GM19438 (cell line): ENCODE data around the gene SEMA3C.

ENCODE experiments used
- ATAC-seq: cut with Tn5 transposase; IDR thresholded peaks from one replicate; pipeline ENCODE4 v1.9.1; 2021; ENCODE audit warnings: low read depth; ENCODE audit not compliant: unreplicated experiment

Gene SEMA3C

DNA sequence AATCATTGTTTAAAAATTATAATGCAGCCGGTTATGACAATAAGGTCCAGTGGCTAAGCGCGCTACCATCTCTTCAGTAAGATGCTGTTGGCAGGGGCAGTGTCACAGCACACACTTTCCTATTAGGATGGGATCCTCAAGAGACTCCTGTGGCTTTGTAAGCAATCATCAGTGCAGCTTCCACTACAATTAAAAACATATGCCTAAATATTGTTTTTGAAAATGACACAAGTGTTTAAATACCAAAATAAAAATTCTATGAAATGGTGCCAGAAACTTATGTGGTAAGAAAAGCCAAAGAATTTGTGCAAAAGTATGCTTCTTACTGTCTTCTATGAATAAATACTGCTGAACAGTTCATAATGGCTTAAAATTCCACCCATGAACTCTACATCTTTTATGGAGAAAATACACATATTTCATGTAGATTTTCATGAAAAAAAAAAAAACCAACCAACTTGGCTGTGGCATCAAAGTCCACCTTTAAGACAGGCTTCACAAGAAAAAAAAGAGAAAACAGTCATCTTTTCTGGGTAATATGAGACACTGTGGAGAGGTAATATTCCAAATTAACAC is 132.8 kb downstream of the SEMA3C start:
- ATAC-seq: no peak

DNA sequence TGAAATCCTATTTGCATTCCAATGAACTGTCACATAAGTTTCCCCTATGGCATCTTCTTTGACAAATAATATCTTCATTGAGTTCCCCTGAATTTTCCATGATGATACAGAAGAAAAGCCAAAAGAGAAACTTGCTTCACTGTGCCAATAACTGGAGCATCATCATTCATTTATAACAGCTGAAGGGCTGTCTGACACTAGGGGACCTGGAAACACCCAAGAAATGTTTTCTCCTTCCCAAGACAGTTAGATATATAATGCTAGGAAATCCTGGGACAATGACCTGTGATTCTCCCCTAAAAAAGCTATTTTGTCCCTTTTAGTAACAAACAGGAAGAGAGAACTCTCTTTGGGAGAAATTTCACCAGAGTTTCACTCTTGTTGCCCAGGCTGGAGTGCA is 133.6 kb downstream of the SEMA3C start:
- no peak for ATAC-seq

DNA sequence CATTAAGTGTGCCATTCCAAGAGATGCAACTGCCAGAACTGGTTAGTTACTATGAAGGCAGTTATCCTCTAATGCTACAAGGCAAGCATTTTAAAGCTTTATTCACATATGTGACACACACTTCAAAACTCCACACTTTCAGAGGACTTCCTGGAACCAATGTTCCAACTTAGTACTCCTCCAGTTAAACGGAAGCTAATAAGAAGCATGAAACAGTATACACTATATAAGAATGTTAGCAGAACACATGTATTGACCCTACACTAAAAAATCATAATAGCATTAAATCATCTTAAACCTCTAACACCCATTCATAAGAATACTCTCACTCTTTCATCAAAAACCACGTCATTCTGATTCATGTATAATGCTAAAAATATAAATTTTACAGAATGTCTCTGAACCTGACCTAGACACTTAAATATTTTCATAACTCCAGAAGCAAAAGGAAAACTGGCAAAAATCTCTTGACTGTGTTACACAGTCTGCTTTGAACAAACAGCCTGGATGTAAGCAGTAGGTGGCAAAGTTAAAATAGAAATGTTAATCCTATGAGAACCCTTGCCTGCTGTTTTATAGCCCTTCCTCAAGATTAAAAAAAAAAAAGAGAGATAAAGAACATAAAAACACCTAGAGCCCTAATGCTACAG is 135.0 kb downstream of the SEMA3C start:
- no peak for ATAC-seq

DNA sequence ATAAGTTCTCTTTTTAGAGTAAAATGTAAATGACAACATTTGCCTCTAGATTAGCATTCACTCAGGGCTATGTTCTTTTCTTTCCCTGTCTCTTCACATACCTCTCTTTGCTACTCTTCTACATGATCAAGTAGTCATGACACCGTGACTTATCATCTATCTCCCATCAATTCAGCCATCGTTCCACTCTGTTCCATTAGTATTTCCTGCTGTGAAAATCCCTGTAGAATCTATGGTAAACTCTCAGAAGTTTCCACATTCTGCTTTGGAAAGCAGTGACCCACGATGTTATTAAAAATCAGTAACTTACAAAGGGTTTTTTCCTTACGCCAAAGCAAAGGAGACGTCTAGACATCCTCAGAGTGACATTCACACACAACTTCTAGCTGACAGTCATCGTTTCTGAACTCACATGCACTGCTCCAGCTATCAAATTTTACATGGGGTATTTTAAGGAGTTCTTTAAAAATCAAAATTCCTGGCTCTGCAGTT is 135.6 kb downstream of the SEMA3C start:
- no peak for ATAC-seq

DNA sequence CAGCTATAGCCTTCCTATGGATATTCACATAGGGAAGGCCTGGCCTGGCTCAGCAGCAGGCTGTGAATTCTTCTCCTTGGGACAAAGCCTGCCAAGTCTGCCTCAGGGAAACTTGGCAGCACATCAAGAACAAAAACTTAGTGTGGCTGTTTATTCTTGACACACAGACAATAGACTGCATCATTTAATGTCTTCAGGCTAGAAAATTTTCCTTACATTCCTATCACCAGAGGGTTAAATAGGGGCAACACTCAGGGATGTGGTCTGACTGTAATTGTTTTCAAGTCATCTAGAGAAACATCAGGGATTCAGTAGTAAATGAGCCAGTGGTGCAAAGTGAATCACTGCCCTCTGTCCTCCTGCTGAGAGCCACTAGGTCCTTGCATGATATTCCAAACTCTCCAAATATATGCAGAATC is 137.3 kb downstream of the SEMA3C start:
- no peak for ATAC-seq

DNA sequence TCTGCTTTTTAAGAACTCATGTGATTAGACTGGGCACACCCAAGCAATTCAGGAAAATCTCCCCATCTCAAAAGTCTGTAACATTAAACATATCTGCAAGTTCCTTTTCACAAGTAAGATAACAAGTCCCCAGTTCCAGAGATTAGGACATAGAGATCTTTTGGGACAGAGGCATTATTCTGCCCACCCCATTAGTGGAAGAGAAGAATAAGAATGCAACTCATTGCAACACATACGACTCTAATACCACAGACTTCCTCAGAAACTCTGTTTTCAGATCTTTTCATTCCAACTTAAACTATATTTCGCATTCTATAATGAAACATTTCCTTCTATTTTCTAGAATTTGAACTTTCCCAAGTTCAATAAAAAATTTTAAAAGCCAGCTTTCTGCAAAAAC is 137.7 kb downstream of the SEMA3C start:
- ATAC-seq: no peak

DNA sequence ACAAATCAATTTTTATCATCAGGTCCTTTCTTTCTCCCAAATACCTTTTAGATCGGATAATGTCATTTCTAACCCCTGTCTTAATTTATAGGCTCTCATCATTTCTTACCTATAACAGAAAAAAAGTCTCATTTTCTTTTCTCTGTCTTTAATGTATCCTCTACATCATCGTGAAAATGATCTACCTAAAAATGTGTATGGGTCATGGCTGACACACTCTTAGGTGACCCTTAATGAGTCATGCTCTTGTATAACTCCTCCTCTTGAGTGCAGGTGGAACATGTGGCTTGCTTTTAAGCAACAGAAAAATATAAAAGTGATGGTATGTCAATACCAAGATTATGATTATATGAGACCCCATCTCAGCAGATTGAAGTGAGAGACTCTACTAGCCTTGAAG is 139.4 kb downstream of the SEMA3C start:
- no peak for ATAC-seq

DNA sequence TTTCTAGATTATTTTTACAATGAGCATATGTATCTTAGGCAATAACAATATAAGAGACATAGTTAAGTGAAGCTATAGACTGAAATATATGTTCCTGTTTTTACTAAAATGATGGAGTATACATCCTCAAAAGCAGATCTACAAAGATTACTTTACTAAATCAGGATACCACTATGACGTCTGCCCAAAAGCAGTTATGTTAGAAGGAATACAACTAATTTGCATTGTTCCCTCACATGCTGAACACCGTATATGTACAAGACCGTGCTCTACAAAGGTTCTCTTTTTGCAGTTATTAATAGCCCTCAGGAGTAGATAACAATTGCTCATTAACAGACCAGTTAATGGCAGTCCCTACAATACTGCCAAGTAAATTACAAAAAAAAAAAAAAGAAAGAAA is 143.0 kb downstream of the SEMA3C start:
- ATAC-seq: no peak

DNA sequence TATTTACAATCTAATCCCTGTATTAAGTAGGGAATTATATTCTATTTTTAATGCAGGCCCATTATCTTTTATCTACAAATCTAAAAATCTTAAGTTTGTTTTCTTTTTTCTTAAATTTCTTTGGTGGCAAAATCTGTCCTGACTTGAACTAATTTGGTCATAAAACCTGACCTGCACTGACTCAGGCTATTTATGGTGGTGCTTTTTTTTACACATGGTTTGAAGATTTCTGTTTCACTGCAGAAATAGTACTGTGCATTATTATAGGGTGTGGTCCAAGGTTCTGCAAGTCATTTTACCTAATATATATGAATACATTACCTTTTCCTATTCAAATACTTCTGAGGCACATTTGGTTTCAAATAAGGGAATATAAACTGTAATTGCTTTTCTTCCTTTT is 143.4 kb downstream of the SEMA3C start:
- ATAC-seq: no peak

DNA sequence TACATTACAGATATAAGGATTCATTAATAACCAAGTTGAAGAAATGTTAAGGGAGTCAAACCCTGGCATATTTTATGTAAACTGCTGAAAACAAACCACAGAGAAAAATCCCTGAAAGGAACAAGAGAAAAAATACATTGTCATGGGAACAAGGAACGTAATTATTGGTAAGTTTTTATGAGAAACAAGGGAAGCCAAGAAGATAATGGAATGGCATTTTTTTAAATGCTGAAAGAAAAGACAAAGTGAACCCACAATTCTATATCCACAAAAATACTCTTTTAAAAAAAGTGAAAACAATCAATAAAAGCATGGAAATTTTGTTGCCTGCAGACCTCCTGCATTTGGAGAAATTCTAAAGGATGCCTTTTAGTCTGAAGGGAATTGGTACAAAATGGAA is 144.0 kb downstream of the SEMA3C start:
- ATAC-seq: no peak

DNA sequence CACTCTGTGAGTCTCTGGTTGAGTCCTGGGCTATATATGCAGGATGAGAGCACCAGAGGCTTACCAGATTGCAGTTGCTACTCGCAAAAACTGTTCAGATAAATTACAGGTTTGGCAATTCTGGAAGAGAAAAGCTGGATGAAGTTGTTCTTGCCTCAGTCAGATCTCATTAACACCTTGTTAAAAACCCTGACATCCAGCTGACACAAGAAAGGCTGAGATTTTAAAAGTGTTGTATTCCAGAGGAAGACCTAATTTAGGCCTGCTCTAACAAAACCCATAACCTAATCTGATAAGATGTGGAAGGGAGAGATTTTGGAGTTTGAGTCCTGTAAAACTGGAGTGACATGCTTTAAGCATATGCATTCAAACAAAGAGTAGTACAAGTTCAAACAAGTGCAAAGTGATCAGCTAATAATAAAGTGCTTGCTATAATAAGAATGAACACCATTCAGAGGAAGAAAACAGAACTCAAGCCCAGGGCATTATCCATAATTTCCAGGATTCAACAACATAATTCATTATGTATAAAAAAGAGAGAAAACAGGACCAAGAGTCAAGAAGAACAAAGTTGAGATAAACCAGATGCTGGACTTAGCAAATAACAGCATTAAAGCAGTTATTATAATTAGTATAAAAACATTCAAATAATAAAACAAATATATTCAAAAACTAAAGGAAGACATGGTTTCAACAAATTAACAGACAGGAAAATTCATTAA is 144.9 kb downstream of the SEMA3C start:
- no peak for ATAC-seq

DNA sequence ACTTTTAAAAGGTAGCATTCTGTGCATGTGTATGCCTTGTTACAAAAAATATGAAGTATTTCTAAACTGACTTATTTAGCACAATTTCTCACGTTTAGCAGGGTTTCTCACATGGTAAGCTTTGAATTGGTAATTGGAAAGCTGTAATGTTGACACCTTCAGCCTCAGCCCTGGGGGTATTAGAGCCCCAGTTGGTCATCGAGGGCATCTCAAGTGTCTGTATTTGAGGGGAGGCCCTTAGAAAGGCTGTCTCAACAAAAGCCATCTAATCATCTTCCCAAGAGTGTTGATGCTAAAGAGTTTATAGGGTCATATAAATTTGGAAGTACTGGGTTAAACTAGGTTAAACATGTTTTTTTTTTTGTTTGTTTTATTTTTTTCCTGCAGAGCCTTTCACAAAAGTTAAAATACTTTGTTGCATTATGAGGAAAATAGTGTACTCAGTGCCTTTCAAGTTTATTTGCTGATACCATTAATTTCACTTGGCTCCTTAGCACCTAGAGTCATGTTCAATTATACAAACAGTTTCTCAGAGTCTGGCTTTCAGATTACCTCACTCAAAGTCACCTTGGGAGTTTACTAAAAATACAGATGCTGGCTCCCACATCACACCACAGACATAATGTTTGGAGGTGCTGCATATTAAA is 146.4 kb downstream of the SEMA3C start:
- ATAC-seq: no peak

DNA sequence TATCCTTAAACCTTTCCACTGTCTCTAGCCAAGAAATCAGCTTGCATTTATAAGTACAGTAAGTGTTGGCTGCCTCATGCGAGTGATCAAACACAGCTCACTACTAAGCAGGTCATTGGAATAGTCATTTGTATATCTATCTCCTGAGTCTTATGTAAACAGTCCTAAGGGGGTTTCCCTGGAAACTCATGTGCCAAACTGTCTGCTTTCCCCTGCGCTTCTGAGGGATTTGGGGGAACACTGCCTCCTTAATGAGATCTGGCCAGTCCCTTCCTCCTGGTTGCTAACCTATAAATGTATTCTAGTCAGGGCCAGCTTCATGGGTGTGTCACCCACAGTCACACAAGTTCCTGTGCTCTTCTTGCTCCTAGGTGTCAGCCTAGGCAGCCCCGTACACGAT is 147.3 kb downstream of the SEMA3C start:
- ATAC-seq: no peak

DNA sequence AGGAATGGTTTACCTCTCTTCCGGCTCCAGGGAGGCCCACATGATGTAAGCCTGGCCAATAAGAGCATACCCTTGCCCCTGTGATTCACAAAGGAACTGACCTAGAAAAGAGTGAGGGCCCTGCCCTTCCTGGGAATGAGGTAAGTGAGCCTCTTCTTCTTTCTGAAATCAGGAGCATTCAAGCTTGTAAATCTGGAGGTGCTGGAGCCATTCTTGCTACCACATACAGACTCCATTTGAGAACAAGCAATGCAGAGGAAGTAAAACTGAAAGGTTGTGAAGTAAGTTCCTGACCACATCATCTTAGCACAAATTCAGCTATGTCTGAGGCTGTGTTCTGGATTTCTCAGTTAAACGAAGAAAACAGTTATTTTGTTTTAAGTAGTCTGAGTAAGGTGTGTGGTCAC is 148.2 kb downstream of the SEMA3C start:
- no peak for ATAC-seq

DNA sequence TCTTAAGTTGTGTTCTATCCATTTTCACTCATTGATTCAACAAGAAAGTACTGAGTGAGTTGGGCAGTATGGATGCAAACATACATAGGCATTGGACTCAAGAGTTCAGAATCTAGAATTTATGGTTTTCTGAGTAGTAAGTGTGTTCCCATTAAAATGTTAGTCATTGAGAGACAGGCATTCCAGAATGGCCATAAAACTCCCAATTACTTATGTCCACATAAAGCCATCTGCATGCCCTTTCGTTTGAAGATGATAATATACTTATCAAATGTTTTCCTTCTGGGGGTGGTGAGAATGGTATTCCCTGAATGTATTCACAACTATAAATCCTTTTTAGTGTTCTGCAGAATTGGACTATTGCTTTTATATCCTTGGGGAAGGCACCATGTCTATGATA is 148.8 kb downstream of the SEMA3C start:
- no peak for ATAC-seq

DNA sequence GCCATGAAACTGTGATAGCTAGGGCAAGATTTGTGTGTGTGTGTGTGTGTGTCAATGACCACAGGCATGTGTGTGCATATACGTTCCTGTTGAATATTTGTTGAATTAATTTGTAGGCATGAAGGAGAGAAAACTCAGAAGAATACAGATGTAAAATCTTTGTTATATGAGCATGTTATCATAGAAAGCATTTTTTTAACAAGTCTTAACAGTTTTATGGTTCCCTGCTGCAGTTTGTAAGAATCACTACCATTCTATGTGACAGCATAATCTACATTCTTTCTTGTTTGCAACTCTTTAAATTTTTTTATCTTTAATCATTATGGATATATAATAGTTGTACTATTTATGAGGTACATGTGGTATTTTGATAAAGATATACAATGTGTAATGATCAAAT is 150.1 kb downstream of the SEMA3C start:
- no peak for ATAC-seq

DNA sequence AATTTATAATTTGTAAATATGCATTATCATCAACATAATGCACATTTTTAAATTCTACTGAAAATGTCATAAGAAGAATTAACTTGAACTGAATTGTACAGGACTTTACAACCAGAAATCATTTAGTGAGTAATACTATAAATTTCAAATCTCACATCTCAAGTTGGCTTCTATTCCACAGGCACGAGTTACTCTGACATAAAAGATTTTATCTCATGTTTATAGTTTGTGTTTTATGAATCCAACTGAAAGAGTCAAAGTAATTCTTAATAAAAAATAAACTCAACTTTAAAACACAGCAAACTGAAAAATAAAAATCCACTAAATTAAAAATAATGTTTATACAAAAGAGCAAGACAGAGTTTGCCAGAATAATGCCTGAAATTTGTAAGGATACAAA is 151.2 kb downstream of the SEMA3C start:
- no peak for ATAC-seq

DNA sequence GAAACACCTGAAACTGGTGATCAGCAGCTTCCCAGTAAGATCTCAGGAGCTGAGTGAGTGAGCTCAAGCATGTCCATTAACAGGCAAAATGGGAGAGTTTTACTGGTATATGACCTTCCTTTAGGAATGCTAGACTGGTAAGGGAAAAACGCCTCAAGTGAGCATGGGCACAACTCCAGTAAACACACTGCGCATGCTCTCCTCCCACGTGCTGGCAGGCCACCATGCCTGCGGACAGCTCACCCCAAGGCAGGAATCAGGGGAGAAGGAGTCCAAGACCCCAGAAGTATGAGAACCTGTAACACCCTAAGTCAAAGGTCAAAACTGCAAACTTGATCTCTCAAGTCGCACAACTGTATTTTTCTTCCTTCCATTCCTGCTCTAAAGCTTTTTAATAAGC is 152.1 kb downstream of the SEMA3C start:
- ATAC-seq: no peak

DNA sequence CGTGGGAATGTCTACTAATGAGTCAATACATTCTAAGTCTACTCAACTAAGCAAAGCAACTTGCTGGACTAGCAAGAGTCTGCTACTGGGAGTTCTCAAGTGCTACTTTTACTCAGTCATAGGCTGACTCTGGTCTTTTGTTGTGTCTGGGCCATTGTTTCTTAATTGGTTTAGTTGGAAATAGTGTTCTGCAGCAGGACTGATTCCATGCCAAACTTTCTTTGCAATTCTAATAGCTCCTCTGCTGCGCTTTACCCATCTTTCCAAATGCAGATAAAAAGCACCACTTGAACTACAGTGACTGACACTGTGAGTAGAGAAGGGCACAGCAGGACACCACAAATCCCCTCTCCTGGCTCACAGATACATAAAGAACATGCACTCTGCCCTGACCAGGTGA is 154.7 kb downstream of the SEMA3C start:
- no peak for ATAC-seq

DNA sequence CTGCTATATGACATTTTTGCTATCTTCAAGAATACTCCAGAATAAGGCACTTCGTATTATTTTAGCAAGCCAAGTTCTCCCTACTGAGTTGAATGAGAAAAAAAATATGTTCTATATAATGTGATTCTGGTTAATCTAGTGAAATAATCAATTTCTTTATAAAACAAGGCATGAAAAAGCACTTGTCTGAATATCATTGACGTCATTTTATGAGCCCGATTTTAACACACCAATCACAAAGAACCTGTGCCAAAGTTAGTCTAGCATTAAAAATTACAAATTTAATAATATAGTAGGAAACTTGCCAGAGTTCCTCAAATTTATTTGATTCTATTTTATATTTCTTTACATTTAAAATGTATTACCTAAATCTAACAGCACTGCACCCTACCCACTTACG is 155.1 kb downstream of the SEMA3C start:
- ATAC-seq: no peak

DNA sequence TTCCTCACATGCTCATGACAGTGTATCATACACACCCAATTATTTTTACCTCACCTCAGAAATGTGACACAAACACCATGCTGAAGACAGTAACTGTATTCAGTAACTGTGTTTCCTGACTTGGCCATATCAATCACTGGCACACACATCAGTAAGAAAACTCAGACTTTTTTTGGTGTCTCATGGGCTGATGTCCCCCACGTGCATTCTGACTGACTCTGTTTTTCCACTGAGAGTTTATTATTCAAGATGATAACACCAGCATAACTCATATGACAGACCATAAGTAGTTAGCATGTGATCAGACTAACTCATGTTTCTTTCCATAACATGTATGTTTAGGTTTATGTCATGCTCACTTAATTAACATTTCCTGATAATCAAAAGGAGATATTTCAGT is 155.6 kb downstream of the SEMA3C start:
- ATAC-seq: no peak

DNA sequence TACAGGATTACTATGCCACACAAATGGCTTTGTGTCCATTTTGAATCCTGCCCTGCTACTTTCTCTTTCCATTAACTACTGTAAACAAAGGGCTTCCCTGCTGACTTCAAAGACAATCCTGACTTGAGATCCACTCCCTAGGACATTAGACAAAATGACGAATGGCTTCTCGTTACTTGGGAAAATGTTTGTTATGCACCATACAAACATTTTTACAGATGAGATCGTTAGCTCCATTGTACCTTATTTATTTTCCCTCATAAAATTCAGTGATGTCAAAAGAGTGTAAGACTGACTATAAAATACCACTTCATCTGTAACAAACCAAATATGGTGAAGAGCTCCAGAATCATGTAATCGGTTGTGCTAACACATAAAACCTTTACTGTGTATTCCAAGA is 158.6 kb downstream of the SEMA3C start:
- no peak for ATAC-seq
